HAP-1 (cell line): Measurements from ENCODE around the gene CLDN16.

Experiments used
- DNase-seq, 2 experiments: peaks; one replicate each; pipeline ENCODE4 v3.0.0-alpha.2; 2016 to 2020; ENCODE audit warnings: low spot score in 2 of 2
- H3K27me3 ChIP-seq: fragments of 250-450 bp; sonication (Bioruptor Pico); 2 replicates; pipeline ENCODE4 v1.5.1; 2020; ENCODE audit warnings: low read depth, mild to moderate bottlenecking, moderate library complexity
- H3K36me3 ChIP-seq: fragments of 250-450 bp; sonication (Bioruptor Pico); replicated peaks from 2 replicates; pipeline ENCODE4 v1.5.1; 2020; ENCODE audit warnings: mild to moderate bottlenecking
- H3K4me1 ChIP-seq: fragments of 250-450 bp; sonication (Bioruptor Pico); 2 replicates; pipeline ENCODE4 v1.5.1; 2020; ENCODE audit warnings: mild to moderate bottlenecking
- H3K4me3 ChIP-seq: fragments of 250-450 bp; sonication (Bioruptor Pico); 2 replicates; pipeline ENCODE4 v1.5.1; 2020; ENCODE audit warnings: mild to moderate bottlenecking, moderate library complexity
- H3K9me3 ChIP-seq: fragments of 250-450 bp; sonication (Bioruptor Pico); 2 replicates; pipeline ENCODE4 v1.5.1; 2020; ENCODE audit warnings: mild to moderate bottlenecking, moderate library complexity
- in situ Hi-C: fragments of 300-500 bp; cut with MboI; formaldehyde crosslinking; loops from 3 replicates; pipeline ENCODE4 v1.14.3; 2020; ENCODE audit warnings: low sequenced_read_pairs, inconsistent platforms, mixed read lengths

Gene CLDN16

DNA sequence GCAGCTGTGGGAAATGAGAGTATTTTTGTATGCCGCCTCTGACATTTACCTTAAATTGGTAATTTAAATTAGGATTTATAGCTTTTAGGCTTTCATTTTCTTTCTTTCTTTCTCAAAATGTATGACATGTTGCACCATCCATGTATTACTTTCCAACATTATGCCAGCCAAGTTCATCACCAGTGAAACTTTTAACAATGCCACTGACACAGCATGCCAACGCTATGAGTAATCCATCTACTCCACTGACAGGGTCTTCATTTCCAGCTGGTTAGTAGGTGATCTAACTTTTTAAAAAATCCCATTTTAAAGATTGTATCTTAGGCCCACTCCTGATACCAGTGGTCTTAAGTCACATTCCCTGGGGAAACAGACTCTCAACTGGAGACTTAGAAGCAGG, 21.8 kb upstream of the CLDN16 start:
- Histone ChIP-seq H3K4me3 (no peak overlapping the region), H3K36me3 (no peaks in the 10 kb centered on the region), H3K4me1 (no peaks in the 10 kb centered on the region), H3K27me3 (no peaks in the 10 kb centered on the region), H3K9me3 (no peaks in the 10 kb centered on the region)
- no peak for DNase-seq
- in situ Hi-C loops, result no loop called here

- in situ Hi-C loops, result no loop called here
- no peaks in the 10 kb centered on the region for H3K9me3 ChIP-seq
- no peak overlapping the region for H3K4me3 ChIP-seq
- DNase-seq, result no peak
- no peaks in the 10 kb centered on the region for H3K27me3 ChIP-seq
- no peaks in the 10 kb centered on the region for H3K4me1 ChIP-seq
- H3K36me3 ChIP-seq, result no peaks in the 10 kb centered on the region
Observed at GRCh38 chr3:190368881-190369280, 19.1 kb upstream of the CLDN16 start.

GRCh38 chr3:190369668-190370295, 18.2 kb upstream of the CLDN16 start:
- no peak overlapping the region for H3K4me3 ChIP-seq
- H3K4me1 ChIP-seq, result no peaks in the 10 kb centered on the region
- in situ Hi-C loops, result no loop called here
- DNase-seq, result no peak
- no peaks in the 10 kb centered on the region for H3K27me3 ChIP-seq
- H3K36me3 ChIP-seq, result no peaks in the 10 kb centered on the region
- no peaks in the 10 kb centered on the region for H3K9me3 ChIP-seq

DNA sequence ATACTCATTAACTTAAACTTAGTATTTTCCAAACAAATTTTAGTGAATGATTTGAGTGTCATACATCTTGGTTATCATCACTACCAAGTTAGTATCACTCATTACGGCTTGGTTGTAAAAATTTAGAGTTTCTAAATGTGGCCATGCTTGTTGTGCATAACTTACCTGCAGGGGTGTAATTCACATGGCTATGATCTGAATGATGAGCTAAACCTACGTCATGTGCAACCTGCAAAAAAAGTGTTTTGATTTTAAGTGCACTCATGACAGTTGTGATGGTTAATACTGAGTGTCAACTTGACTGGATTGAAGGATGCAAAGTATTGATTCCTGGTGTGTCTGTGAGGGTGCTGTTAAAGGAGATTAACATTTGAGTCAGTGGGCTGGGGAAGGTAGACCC, 17.6 kb upstream of the CLDN16 start:
- Histone ChIP-seq H3K4me3 (no peak overlapping the region), H3K9me3 (no peaks in the 10 kb centered on the region), H3K27me3 (no peaks in the 10 kb centered on the region), H3K4me1 (no peaks in the 10 kb centered on the region), H3K36me3 (no peaks in the 10 kb centered on the region)
- no peak for DNase-seq
- in situ Hi-C loops, result no loop called here

DNA sequence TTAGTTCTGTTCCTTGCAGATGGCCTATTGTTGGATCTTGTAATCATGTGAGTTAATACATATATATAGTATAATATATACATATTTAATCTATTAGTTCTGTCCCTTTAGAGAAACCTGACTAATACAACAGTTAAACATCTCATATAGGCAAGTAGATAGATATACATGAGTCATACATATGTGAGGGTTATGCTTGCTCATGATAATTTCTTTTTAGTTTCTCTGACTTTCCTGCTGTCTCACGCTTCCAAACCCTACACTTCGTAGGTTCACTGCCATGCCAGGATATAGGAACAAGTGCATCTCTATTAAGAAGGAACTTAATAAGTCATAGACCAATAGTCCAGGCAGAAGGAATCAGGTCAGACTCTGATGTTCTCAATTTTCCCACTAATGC, 16.8 kb upstream of the CLDN16 start:
- H3K4me1 ChIP-seq, result no peaks in the 10 kb centered on the region
- DNase-seq, result no peak
- H3K4me3 ChIP-seq, result no peak overlapping the region
- H3K36me3 ChIP-seq, result no peaks in the 10 kb centered on the region
- no peaks in the 10 kb centered on the region for H3K27me3 ChIP-seq
- in situ Hi-C loops, result no loop called here
- H3K9me3 ChIP-seq, result no peaks in the 10 kb centered on the region

GRCh38 chr3:190375246-190375645, 12.7 kb upstream of the CLDN16 start:
- in situ Hi-C loops, result no loop called here
- H3K27me3 ChIP-seq, result no peaks in the 10 kb centered on the region
- no peaks in the 10 kb centered on the region for H3K36me3 ChIP-seq
- no peak for DNase-seq
- no peak overlapping the region for H3K4me3 ChIP-seq
- no peaks in the 10 kb centered on the region for H3K9me3 ChIP-seq
- H3K4me1 ChIP-seq, result no peaks in the 10 kb centered on the region

- Histone ChIP-seq H3K27me3 (no peaks in the 10 kb centered on the region), H3K9me3 (no peaks in the 10 kb centered on the region), H3K4me3 (no peak overlapping the region), H3K4me1 (no peaks in the 10 kb centered on the region), H3K36me3 (no peaks in the 10 kb centered on the region)
- in situ Hi-C loops, result no loop called here
- no peak for DNase-seq
Observed at GRCh38 chr3:190375671-190376070, 12.3 kb upstream of the CLDN16 start.

GRCh38 chr3:190378240-190378891, 9.6 kb upstream of the CLDN16 start:
- H3K36me3 ChIP-seq, result no peaks in the 10 kb centered on the region
- H3K9me3 ChIP-seq, result no peaks in the 10 kb centered on the region
- H3K4me3 ChIP-seq, result no peak overlapping the region
- in situ Hi-C loops, result no loop called here
- H3K4me1 ChIP-seq, result no peaks in the 10 kb centered on the region
- DNase-seq, result no peak
- no peaks in the 10 kb centered on the region for H3K27me3 ChIP-seq

DNA sequence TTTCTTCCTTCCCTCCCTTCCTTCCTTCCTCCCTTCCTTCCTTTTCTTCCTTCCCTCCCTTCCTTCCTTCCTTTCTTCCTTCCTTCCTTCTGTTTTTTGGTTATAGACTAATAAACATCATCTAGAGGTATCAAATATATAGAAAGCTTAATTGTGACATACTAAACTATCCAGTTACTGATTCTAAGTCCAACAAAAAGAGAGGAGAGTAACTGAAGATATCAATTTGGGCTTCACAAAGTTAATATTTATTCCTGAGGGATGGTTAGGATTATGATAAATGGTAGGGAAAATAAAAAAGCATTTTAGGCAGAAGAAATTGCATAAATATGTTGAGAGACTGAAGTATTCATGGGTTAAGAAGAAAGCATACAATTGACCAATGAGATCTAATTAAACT, 7.8 kb upstream of the CLDN16 start:
- no peak for DNase-seq
- in situ Hi-C loops, result no loop called here
- Histone ChIP-seq H3K4me3 (no peak overlapping the region), H3K9me3 (no peaks in the 10 kb centered on the region), H3K36me3 (no peaks in the 10 kb centered on the region), H3K27me3 (no peaks in the 10 kb centered on the region), H3K4me1 (no peaks in the 10 kb centered on the region)

DNA sequence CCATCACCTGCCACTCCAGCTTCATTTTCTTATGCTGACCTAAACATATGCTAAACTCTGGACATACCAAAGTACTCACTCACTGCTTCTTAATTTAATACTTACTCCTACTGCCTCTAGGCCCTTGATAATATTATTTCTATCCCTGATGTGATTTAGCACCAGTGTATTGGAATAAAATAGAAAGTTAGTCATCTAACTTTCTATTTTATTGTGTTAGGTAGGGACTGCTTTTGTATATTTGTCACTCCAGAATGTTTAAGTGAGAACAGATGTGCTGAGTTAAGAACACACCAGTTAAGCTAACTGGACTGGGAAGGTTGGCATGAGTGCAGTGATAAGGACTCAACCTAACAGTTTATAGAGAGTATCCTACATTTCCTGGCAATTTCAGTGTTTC, 6.5 kb upstream of the CLDN16 start:
- Histone ChIP-seq H3K27me3 (no peaks in the 10 kb centered on the region), H3K4me1 (no peaks in the 10 kb centered on the region), H3K36me3 (no peaks in the 10 kb centered on the region), H3K4me3 (no peak overlapping the region), H3K9me3 (no peaks in the 10 kb centered on the region)
- DNase-seq, result no peak
- in situ Hi-C loops, result no loop called here

- in situ Hi-C loops, result no loop called here
- Histone ChIP-seq H3K9me3 (no peaks in the 10 kb centered on the region), H3K4me3 (no peak overlapping the region), H3K27me3 (no peaks in the 10 kb centered on the region), H3K36me3 (no peaks in the 10 kb centered on the region), H3K4me1 (no peaks in the 10 kb centered on the region)
- no peak for DNase-seq
Observed at GRCh38 chr3:190382082-190382481, 5.9 kb upstream of the CLDN16 start.

- in situ Hi-C loops, result no loop called here
- no peaks in the 10 kb centered on the region for H3K9me3 ChIP-seq
- H3K4me1 ChIP-seq, result no peaks in the 10 kb centered on the region
- peak in 1 of 2 experiments; percentile 10 for DNase-seq
- H3K27me3 ChIP-seq, result no peaks in the 10 kb centered on the region
- no peak overlapping the region for H3K4me3 ChIP-seq
- no peaks in the 10 kb centered on the region for H3K36me3 ChIP-seq
Observed at GRCh38 chr3:190384309-190384756, 3.6 kb upstream of the CLDN16 start.

- DNase-seq, result no peak
- Histone ChIP-seq H3K27me3 (no peaks in the 10 kb centered on the region), H3K9me3 (no peaks in the 10 kb centered on the region), H3K4me1 (no peaks in the 10 kb centered on the region), H3K4me3 (no peak overlapping the region), H3K36me3 (no peaks in the 10 kb centered on the region)
- in situ Hi-C loops, result no loop called here
Observed at GRCh38 chr3:190385731-190386688, 2.0 kb upstream of the CLDN16 start.

GRCh38 chr3:190388703-190389102, 740 bp downstream of the CLDN16 start:
- no peak for DNase-seq
- in situ Hi-C loops, result no loop called here
- no peak overlapping the region for H3K4me3 ChIP-seq

More at GRCh38 chr3:190388703-190389102, 740 bp downstream of the CLDN16 start:
- no peaks in the 10 kb centered on the region for H3K9me3 ChIP-seq
- 0 out of 2 replicates have a peak, but pooled peaks cover 2% of the 10 kb centered on the region for H3K27me3 ChIP-seq
- H3K36me3 ChIP-seq, result no peaks in the 10 kb centered on the region
- no peaks in the 10 kb centered on the region for H3K4me1 ChIP-seq
